ENCODE measurements around the gene PAMR1.

DNA sequence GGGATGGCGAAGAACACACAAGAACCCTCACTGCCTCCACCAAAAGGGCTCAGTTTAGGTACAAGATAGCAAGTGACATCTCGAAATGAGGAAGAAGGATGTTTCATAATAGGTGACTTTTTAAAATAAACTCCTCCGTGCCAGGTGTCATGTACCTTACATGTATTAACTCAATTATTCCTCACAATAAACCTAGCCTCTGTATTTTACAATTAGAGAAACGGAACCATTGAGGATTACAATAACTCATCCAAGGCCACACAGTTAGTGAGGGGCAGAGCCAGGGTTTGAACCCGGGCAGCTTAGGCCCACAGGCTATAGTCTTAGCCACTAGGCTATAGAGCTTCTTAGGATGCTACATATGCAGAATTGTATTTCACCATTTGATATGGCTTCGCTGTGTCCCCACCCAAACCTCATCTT lies 965 bp upstream of the PAMR1 start:
- TF ChIP-seq, protein P1, sequence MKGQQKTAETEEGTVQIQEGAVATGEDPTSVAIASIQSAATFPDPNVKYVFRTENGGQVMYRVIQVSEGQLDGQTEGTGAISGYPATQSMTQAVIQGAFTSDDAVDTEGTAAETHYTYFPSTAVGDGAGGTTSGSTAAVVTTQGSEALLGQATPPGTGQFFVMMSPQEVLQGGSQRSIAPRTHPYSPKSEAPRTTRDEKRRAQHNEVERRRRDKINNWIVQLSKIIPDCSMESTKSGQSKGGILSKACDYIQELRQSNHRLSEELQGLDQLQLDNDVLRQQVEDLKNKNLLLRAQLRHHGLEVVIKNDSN (IDR thresholded peaks at IDR 0.05): no peak
- TF ChIP-seq EGR1 (IDR thresholded peaks at IDR 0.05) (no peak), YY1 (IDR thresholded peaks at IDR 0.05; ENCODE audit: low read depth) (no peak), EP300 (IDR thresholded peaks at IDR 0.05; ENCODE audit: borderline replicate concordance) (no peak), CREB1 (IDR thresholded peaks at IDR 0.05; ENCODE audit: low read depth) (no peak), NFIC (IDR thresholded peaks at IDR 0.05) (no peak)
- TF ChIP-seq, protein P2, sequence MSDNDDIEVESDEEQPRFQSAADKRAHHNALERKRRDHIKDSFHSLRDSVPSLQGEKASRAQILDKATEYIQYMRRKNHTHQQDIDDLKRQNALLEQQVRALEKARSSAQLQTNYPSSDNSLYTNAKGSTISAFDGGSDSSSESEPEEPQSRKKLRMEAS (IDR thresholded peaks at IDR 0.05): no peak
